Measurements from ENCODE around the gene KAZN.

DNA sequence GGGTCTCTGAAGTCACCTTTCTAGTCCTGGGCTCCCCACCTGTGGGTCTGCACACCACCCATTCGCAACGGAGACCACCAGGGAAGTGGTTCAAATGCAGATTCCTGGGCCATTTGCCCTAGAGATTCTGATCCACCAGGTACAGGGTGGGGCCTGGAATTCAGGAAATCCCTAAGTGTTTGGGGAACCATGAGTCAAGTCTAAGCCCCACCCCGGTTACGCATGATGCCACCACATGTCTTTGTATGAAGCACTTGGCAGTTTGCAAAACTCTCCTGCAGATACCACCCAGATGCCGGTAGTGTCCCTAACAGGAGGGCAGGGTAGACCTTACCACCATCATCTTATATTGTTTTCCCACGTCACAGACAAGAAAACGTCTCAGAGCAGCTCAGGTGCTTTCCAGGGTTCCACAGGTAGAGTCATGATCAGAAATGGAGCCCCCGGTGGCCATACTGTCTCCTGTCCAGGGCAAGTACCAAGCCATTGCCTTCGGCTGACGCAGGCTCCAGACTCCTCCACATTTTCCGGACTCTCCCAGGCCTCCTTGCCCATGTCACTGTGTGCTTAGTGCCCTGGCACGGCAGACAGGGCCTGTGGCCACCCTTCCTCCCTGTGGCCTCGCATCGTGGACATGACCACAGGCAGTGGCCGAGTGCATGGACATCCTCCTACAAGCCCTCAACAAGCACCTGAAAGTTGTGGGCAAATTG, 465.9 kb downstream of the KAZN start:
- TF ChIP-seq GATA2 (IDR thresholded peaks at IDR 0.05; ENCODE audit: low read depth, low read length) (no peak), GATA3 (IDR thresholded peaks at IDR 0.05; ENCODE audit: low read depth, low read length) (no peak)

Data from SH-SY5Y (cell line).